ENCODE data around the gene SPACA7.

DNA sequence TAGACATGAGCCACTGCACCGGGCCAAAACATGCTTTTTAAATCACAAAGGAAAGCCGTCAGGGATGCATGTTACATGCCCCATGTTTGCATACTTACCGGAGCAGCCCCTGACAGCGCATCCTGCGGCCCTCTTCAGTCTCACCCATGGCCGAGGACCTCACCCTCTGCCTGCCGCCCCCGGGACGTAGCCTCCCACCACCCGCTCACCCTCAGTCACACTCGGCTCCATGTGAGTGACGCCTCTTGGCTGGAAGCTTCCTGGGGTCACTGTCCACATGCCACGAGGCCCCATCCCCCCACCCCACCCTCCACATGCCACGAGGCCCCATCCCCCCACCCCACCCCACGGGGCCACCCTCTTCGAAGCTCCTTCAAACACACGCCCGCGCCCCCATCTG lies 46.1 kb upstream of the SPACA7 start:
- no peak for TF ChIP-seq CTCF (IDR thresholded peaks at IDR 0.05)
- TF ChIP-seq POLR2A (IDR thresholded peaks at IDR 0.05) = no peak

Data from body of pancreas (tissue), 4 donors.